LNCAP (cell line): ENCODE measurements around the gene SHISA7.

Experiments used
- CTCF ChIP-seq: fragments of 450-650 bp; IDR thresholded peaks from 2 replicates; pipeline ENCODE4 v1.5.1; 2017; ENCODE audit warnings: mild to moderate bottlenecking

Gene SHISA7

DNA sequence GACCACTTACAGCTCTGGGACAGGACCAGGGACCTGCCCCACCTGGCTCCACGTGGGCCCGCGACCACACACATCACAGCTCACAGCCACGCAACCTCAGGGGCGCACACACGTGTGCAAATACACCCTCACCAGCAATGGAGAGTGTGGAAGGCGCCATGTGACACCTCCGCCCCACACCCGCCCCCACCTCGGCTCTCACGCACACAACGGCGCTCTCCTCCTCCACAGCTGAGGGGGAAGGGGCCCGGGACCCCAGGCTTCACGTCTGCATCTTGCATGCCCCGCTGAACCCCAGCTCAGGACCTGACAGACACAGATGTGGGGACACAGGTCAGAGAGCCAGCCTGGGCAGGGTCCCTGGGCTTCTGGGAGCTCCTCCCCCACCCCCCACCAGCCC is 6.4 kb upstream of the SHISA7 start:
- TF ChIP-seq CTCF, result no peak

- TF ChIP-seq CTCF, result no peak
Measured at GRCh38 chr19:55447421-55448174, 4.5 kb upstream of the SHISA7 start.

DNA sequence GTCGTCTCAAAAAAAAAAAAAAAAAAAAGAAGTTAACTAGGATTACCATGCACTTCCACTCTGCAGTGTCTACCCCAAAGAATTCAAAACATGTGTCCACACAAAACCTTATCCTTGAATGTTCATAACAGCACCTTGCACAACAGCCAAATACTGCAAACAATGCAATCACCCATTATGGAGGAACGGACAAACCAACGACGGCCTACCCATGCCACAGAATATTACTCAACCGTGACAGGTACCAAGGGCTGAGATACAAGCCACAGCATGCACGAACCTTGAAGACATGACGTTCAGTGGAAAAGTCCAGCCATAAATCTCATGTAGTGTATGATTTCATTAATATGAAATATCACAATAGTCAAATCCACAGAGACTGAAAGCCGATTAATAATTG is 3.0 kb upstream of the SHISA7 start:
- TF ChIP-seq CTCF, result no peak

GRCh38 chr19:55444646-55445045 is 1.5 kb upstream of the SHISA7 start:
- TF ChIP-seq CTCF, result no peak

DNA sequence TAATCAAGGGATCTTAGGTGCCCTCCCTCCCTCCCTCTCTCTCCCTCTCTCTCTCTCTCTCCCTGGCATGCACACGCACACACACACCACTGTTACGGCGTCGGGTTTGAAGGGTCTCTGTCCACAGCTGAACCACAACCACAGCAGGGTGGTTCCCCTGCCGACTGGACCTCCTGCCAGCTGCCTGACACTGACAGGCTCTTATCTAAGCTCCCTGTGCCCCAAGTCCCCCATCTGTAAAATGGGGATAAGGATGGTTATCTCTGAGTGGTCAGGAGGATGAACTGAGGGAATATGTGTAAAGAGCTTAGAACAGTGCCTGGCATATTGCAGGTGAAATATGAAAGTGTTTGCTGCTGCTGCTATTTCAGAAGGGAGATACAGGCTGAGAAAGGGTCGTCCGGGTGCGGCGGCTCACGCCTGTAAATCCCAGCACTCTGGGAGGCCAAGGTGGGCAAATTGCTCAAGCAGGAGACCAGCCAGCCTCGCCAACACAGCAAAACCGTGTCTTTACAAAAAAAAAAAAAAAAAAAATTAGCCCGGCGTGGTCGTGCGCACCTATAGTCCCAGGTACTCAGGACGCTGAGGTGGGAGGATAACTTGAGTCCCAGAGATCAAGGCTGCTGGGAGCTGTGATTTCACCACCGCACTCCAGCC is 852 bp upstream of the SHISA7 start:
- no peak for TF ChIP-seq CTCF

DNA sequence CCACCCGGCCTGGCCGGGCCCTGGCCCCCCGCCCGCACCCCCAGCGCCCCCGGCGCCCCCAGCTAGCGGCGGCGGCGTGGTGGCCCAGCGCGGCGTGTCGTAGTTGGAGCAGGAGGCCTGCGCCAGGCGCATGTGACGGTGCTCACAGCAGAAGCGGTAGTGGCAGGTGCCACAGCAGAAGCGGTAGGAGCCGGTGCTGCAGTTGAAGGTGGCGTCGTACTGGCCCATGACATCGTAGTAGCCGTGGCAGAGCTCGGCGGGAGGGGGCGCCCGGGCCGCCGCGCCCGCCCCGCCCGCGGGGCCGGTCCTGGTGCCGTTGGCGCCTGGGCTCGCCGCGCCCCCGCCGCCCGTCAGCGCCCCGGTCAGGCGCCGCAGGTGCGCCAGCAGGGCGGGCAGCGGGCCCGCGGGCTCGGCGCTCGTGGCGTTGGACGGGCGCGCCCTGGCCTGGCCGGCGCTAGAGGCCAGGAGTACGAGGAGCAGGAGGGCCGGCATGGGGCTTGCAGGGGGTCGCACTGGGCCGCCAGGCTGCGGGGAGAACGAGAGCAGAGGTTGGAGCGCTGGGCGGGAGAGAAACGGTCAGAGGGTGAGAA is 633 bp downstream of the SHISA7 start:
- TF ChIP-seq CTCF, result no peak

GRCh38 chr19:55441692-55442321 is 1.3 kb downstream of the SHISA7 start:
- TF ChIP-seq CTCF, result no peak
